GM19452 (cell line): ENCODE data around the gene CREB3L4.
A peak's percentile ranks its signal among the peaks of the same experiment; 100 is the strongest.
"Not testable (repeated sequence)": the region's sequence is repeated elsewhere in the genome, so short reads cannot be mapped to it uniquely, and the experiment has no call there.

Experiments used
- ATAC-seq: cut with Tn5 transposase; IDR thresholded peaks from one replicate; pipeline ENCODE4 v1.9.1; 2021; ENCODE audit not compliant: unreplicated experiment

The CREB3L4 gene

DNA sequence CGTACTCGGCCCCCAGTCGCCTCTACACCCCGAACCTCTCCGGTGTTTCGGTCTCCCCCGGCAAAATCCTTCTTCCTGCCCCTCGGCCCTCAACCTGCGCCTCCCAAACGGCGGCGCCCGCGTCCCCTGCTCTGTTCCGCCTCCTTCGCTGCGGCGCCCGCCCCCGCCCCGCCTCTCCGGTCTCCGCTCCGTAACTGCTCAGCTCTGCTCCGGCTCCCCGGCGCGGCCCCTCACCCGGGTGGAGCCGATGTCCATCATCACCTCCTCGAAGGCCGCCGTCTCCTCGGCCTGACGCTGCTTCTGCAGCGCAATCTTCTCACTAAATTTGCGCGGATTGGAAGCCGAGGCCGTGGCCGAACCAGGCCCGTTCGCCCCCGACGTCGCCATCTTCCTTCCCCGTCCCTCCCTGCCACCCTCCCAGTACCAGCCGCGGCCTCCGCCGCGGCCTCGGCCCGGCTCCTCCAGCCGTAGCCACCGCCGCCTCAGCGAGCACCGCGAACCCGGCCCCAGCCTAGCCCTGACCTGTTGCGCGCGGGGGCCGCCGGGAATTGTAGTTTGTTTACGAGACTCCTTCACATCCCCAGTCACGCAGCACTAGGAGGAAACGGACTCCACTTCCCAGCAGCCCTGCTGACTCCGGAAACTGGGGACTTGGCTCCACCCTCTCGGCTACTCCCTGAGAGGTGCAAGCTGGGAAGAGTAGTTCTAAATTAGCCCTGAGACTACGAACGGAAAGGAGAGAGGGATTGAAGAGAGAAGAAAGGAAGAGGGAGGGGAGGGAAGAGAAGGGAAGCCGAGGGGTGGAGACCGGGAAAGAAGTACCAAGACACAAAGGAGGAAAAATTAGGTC, 9.4 kb upstream of the CREB3L4 start, which contains the start of gene CRTC2:
Gene CRTC2 (minus strand): TSS at position 502 of the 850 bp plus-strand sequence. CDS start 115 bp downstream, at position 387.
- peak; percentile 80 for ATAC-seq

DNA sequence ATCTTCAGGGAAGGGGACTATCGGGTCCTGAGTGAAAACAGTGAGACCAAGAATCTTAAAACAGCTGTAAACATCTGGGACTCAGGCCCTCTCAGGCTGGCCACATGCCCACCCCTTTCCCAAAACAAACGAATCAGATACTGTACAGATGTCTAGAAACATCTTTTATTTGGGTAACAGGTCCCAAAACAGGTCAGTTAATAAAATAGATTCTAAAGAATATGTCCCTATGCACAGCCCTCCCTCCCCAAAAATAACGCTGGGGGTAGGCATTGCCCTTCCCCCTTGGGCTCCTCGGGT, 8.8 kb upstream of the CREB3L4 start:
- no peak for ATAC-seq

DNA sequence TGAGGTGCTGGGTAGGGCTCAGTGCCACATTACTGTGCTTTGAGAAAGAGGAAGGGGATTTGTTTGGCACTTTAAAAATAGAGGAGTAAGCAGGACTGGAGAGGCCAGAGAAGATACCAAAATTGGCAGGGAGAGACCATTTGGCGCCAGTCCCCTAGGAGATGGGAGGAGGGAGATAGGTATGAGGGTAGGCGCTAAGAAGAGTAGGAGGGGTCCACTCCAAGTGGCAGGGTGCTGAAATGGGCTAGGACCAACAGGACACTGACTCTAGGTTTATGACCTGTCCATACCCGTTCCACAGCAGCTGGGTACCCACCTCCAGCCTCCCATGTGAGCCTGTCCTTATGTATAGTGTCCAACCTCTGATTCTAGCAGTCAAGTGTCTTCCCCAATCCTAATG, 8.2 kb upstream of the CREB3L4 start:
- no peak for ATAC-seq

DNA sequence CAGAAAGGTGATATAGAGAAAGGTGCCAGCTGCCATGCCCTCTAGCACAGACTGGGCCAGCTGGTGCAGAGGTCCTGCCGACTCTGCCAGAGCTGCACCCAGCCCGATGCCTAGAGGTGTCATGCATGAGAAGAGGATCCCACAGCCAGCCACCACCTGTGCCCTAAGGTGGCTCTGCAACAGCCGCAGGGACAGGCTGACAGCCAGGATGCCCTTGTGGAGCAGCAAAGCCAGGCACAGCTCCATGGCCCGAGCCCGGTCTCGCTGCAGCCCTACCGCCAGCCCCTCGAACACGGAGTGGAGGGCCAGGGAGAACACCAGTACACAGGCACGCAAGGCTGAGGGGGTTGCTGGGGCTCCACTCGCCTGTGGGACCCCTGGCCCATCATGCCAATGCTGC, 7.5 kb upstream of the CREB3L4 start:
- no peak for ATAC-seq

DNA sequence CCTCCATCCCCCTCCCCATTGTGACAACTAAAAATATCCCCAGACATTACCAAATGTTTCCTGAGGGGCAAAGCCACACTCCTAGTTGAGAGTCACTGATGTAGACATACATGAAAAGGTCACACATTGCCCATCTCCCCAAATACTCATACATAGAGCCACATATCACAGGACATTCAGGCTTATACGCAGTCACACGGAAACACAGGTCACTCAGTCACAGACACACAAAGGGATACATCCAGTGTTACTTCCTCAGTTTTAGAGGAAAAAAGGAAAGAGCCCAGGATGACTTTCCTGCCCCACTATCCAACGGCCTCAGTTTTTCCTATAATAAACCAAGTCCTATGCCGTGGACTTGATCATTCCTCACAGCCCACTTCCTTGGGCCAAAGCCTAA, 6.3 kb upstream of the CREB3L4 start:
- no peak for ATAC-seq

DNA sequence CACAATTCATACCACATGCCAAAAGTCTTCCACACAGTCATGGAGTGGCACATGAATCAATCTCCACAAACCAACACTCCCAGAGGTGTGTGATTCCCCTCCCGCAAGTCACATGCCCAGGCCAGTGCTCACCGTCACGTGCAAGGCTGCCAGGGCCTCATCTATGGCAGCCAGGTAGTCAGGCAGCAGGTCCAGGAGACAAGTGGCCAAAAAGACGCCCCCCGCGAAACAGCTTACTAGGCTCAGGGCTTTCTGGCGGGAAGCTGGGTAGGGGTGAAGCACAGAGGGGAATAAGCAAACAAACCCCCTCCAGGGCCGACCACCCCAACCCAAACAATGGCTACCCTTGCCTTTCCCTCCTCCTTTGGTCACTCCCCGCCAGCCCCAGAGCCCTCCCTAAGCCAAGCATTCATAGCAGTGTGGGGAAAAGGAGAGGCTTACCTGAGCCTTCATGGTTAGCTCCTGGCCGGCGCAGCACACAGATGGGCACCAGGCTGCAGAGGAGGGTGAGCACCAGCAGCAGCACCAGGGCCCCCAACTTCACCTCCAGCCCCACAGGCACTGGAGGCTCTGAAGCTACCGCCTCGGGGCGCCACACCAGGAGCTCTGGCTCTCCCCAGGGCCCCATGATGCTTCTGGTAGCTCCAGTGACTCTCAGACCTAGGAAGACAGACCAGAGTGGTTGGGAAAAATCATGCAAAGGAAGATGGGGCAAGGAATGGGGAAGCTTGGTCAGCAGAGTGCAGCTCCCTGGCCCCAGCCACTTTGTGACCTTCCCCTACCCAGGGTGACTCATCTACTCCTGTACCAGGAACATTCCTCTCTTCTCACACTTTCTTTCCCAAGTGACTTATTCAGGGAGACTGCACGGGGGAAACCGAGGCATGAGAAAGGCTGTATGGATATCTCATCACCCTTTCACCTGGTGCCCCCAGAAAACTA, 5.3 kb upstream of the CREB3L4 start:
- ATAC-seq, result no peak

DNA sequence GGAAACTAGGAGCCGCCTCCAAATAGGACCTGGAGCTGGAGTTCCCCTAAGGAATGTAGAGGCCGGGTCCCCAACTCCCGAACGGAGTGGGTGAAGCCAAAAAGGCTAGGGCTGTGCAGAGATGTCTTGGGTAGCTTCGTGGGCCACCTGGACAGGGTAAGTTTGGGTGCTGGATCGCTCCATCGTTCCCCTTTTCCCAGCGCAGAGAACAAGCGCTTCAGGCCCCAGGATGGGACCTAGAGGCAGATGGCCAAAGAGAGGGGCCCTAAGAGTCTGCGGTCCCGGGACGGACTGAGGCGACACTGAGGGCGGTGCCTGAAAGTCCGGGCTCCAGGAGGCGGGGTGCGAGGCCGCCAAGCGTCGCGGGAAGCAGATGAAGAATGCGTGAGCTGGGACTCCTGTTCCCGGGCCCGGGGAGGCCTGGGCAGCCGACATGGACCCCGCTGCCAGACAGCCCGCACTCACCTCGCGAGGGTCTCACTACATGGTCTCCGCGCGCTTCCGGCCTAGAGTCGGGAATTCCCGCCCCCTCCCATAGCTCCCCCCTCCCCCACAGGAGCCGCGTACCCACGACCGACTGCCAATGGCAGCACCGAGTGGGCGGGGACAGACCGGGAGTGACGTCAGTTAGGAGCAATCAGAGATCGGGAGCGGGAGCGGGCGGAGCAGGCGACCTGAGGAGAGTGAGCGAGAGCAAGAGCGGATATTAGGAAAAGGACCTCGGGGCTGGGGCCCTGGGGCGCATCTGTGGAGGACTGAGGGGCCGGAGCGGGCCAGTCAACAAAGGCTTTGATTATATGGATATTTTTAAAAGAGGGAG, 4.5 kb upstream of the CREB3L4 start, which contains the start of gene SLC39A1:
Gene SLC39A1 (minus strand): TSS at position 508 of the 820 bp plus-strand sequence. CDS start 822 bp downstream, outside the sequence.
- ATAC-seq, result peak; percentile 45

DNA sequence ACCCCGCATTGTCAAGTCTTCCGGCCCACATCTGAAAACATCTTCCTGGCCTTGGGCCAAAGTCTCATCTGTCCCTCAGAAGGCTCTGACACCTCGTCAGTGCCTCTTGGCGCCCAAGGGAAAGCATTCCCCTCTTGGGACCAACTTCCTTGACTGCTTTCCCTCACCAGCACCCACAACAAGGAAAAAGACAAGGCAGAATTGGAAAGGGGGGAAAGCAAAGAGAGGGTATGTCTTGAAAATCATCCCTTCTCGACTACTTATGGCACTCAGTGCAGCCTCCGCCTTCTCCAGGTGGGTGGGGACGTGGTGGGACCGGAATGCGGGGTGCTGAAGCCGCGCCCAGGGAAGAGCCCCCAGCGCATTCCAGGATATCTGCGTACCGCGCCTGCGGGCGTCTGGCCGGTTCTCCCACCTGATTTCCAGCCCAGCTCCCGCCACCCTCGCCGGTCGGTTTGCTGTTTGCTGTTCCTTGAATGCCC, 3.8 kb upstream of the CREB3L4 start:
- ATAC-seq, result no peak

DNA sequence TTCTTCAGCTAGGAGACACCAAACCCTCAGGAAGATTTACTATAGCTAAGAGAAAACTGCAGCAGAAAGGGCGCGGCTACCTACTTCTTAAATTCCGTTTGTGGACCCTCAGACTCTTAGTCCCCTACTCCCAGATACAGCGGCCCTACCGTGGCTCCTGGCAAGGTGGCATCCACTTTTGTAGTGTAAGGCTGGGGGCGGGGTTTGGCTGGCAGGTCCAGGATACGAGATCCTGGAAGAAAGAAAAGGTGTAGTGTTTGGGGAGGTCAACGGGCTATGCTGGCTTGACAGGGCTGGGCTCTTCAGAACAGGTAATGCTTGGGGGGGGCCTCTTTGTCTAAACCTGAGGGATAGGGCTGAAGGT, 280 bp downstream of the CREB3L4 start:
- no peak for ATAC-seq

DNA sequence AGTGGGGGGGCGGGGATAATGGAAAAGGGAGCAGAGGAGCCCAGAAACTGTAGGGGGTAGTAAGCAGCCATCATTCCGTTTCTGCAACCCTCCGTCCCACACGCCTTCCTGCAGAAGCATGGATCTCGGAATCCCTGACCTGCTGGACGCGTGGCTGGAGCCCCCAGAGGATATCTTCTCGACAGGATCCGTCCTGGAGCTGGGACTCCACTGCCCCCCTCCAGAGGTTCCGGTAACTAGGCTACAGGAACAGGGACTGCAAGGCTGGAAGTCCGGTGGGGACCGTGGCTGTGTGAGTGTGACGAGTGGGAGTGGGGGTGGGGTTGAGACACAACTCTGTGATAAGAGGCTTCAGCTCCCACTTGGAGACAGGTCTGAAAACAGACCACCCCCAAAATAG, 706 bp downstream of the CREB3L4 start:
- no peak for ATAC-seq

DNA sequence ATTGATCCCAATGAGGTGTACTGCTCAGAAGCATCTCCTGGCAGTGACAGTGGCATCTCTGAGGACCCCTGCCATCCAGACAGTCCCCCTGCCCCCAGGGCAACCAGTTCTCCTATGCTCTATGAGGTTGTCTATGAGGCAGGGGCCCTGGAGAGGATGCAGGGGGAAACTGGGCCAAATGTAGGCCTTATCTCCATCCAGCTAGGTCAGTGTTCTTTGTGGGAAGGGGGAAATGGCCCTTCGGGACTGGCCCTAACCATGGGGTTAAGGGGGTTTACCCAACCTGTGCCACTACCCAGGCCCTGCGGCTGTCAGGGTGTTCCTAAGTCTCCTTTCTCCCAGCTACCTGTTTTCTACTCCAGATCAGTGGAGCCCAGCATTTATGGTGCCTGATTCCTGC, 1.3 kb downstream of the CREB3L4 start:
- no peak for ATAC-seq

DNA sequence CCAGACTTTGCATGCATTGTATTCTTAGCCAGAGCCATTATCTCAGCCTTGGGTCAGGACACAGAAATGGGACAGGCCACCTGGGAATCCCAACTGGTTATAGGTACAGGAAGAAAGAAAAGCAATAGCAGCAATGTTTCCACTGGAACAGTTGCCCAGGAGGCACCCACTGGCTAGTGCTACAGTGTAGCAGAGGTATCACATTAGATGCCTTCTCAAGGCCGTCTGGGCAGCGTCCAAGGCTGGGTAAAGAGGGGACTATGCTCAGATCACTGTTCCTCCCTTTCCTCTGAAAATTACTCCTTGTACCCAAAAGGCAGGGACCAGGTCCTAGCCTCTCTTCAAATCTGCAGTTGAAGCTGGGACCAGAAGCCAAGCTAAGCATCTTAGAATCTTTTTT, 2.6 kb downstream of the CREB3L4 start:
- ATAC-seq, result no peak

DNA sequence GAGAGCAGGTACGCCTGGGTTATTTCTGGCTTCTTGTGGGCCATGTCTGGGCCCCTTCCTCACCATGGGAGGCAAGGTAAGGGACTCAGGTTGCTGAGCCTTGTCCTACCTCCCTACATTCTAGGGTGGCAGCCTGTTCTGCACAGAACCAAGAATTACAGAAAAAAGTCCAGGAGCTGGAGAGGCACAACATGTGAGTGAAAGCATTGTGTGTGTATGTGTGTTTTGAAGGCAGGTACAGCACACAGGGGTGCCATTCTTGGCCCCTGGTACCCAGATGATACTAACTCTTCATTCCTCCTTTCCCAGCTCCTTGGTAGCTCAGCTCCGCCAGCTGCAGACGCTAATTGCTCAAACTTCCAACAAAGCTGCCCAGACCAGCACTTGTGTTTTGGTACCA, 5.4 kb downstream of the CREB3L4 start:
- ATAC-seq, result no peak

DNA sequence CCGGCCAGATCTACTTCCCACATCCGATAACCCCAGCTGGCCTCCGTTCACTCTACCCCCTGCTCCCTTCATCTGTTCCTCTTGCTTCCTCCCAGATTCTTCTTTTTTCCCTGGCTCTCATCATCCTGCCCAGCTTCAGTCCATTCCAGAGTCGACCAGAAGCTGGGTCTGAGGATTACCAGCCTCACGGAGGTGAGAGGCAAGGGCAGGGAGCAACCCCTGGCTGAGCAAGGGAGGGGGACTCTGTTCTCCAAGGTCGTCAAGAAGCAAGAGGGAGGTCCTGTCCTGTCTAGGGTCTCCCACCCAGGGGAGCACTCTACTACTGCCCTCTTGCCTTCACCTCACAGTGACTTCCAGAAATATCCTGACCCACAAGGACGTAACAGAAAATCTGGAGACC, 5.8 kb downstream of the CREB3L4 start:
- ATAC-seq, result no peak

DNA sequence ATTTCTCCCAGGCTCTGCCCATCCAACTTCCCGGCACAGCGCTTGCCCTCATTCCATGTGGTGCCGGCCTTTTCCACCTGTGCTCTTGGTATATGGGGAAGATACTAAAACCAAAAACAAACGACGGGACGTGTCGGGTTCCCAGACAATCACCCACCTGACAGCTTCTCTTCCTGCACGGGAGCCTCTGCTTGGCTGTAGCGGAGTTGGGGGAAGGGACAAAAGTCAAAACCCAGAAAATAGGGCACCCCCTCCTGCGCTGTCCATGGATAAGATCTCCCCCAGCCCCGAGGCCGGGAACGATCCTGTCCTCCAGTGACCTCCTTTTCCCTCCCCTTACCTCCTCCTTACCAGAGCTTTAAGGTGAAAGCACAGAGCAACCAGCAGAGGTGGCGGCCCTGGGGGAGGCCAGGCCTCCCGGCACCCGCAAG, 9.1 kb downstream of the CREB3L4 start:
- no peak for ATAC-seq

DNA sequence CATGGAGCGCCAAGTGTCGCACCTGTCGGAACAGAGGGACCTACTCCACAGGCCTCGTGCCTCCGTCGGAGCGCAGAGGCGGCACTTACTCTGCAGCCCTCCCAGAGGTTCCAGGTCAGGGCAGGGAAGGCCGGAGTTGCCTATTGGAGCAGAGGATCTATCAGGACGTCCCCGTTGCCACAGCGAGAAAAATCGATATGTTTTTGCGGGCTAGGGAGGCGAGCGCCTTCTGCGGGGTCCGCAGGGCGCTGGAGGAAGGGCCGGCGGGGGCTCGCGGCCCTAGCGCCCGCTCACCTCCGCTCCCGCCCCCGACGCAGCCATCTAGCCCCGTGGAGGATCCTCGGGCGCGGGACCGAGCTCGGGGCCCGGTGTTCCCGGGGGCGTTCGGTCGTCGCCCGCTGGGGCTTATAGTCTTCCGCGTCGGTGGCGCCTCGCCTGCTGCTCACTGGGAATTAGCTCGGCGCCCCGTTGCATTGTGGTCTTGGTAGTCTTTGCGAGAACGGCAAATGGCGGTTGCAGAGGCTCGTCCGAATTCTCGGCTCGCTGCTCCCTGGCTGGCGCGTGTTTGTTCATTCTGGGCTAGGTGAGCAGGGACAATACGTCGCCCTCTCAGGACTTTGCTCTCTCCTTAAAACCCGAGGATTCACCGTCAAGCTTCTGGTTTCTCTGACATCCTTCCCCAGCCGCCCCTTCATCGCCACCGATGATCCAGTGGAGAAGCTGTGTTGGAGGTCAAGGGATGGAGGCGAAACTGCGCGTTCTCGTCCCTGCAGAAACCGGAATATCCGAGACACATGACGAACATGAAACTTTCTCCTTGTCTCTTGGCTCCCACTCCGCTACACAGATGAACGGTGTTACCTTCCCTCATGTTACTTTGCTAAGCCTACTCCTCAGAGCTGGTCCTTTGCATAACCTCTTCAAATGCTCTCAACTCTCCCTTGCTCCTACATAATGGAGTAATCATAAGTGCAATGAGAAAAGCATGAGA, 9.8 kb downstream of the CREB3L4 start, which contains the start of gene JTB:
Gene JTB (minus strand): TSS at position 425 of the 991 bp plus-strand sequence. CDS start 422 bp downstream, at position 3.
- peak; percentile 81 for ATAC-seq

DNA sequence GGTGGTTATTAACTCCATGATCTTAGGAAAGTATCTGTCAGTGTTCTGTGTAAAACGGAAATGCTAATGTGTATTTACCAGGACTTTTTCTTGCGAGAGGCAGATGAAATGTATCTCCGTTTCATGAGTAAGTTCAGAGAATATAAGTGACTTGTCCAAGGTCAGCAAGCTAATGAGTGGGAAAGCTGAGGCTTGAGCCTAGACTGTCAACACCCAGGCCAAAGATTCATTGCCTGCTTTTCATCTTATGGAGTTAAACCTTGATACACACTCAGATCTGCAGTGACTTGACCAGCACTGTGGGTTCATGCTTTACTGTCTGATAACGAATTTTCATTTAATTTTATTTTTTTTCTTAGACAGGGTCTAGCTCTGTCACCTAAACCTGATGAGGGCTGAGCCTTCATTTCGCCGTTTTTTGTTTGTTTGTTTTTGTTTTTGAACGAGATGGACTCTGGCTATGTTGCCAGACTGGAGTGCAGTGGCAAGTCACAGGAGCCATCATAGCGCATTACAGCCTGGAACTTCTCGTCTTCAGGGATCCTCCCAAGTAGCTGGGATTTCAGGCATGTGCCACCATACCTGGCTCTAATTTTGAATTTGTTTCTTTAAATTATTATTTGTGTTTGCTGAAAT, 10.7 kb downstream of the CREB3L4 start:
- no peak for ATAC-seq

DNA sequence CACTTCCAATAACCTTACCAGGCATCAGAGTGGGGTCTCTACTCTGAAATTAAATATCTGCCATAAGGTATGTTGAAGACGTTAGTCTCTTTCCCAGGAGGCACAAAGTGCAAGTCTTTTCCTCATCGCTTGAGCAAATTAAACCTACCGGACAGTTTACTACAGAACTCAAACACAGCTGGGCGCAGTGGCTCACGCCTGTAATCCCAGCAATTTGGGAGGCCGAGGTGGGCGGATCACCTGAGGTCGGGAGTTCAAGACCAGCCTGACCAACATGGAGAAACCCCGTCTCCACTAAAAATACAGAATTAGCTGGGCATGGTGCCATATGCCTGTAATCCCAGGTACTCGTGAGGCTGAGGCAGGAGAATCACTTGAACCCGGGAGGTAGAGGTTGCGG, 11.4 kb downstream of the CREB3L4 start:
- ATAC-seq, result not testable (repeated sequence)

DNA sequence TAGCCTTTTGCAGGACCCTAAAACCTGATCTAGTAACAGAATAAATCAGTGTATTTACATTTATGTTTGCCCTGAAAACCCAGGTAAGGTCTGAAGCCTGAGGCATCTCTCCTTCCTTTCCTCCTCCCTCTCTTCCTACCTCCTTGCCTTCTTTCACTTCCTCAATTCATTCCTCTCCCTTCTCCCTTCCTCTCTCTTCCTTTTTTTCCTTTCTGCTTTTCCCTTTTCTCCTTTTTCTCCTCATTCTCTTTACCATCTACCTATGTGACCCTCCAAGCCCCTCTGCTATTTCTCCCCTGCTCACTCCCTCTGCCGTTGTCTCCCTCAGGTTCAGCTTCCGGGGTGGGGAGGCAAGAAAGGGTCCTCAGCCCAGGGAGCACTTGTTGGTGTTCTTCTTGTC, 14.0 kb downstream of the CREB3L4 start:
- not testable (repeated sequence) for ATAC-seq
